Measurements from ENCODE around the gene E4F1. TPM values are rescaled to one million over a fixed set of nuclear protein-coding genes. Genes with fewer than 3 reads are reported as not detected.

E4F1 gene
- total and polyA plus RNA-seq, 5 experiments from 2014 or later: 8.7 to 41.2 (median 19.2) TPM

Small RNA genes lying within 50 kb of the gene (microRNA-seq; reads per million reads assigned to microRNA genes)
- not detected for gene MIR3677 (ENCODE audit: borderline microRNAs expressed)
- gene MIR4717 (ENCODE audit: borderline microRNAs expressed): not detected

Other genes with a start within 250 kb of the E4F1 start
- gene NOXO1, start 242.1 kb upstream of the E4F1 start, total RNA-seq: 1 to 10 TPM; 1.3 to 2.3 TPM
- gene NOXO1, start 242.1 kb upstream of the E4F1 start, polyA plus RNA-seq: not detected
- gene GFER, start 239.4 kb upstream of the E4F1 start, total RNA-seq: 10 to 100 TPM; 15.9 to 22.3 TPM
- 10 to 100 TPM; 21.4 to 30.0 (median 26.3) TPM for gene GFER, start 239.4 kb upstream of the E4F1 start, polyA plus RNA-seq
- gene SYNGR3, start 233.6 kb upstream of the E4F1 start, total RNA-seq: under 1 TPM; 0.60 to 0.77 TPM
- 1 to 10 TPM in 1 of 3 donors, under 1 TPM in 1, not detected in 1; 0.77 to 1.1 TPM for gene SYNGR3, start 233.6 kb upstream of the E4F1 start, polyA plus RNA-seq
- gene ZNF598, start 213.8 kb upstream of the E4F1 start, total RNA-seq: 10 to 100 TPM; 58.6 to 66.2 TPM
- 1 to 10 TPM; 3.4 to 10.0 (median 3.6) TPM for gene ZNF598, start 213.8 kb upstream of the E4F1 start, polyA plus RNA-seq
- not detected for gene NPW, start 203.8 kb upstream of the E4F1 start, total RNA-seq
- not detected for gene NPW, start 203.8 kb upstream of the E4F1 start, polyA plus RNA-seq
- 1 to 10 TPM; 5.3 to 6.0 TPM for gene NHERF2, start 196.7 kb upstream of the E4F1 start, total RNA-seq
- 1 to 10 TPM in 1 of 3 donors, under 1 TPM in 2; 0.32 to 1.2 (median 0.46) TPM for gene NHERF2, start 196.7 kb upstream of the E4F1 start, polyA plus RNA-seq
- gene NTHL1, start 175.8 kb upstream of the E4F1 start, total RNA-seq: 10 to 100 TPM in 1 of 2 experiments, 1 to 10 TPM in 1; 9.1 to 13.1 TPM
- gene NTHL1, start 175.8 kb upstream of the E4F1 start, polyA plus RNA-seq: 10 to 100 TPM; 13.1 to 20.0 (median 16.6) TPM
- 100 to 1,000 TPM; 145 to 162 TPM for gene TSC2, start 175.6 kb upstream of the E4F1 start, total RNA-seq
- gene TSC2, start 175.6 kb upstream of the E4F1 start, polyA plus RNA-seq: 10 to 100 TPM; 23.5 to 42.0 (median 27.2) TPM
- gene PKD1, start 87.7 kb upstream of the E4F1 start, total RNA-seq: 100 to 1,000 TPM; 131 to 134 TPM
- gene PKD1, start 87.7 kb upstream of the E4F1 start, polyA plus RNA-seq: 1 to 10 TPM; 3.5 to 9.9 (median 4.8) TPM
- not detected for gene RAB26, start 75.0 kb upstream of the E4F1 start, total RNA-seq
- 1 to 10 TPM in 1 of 3 donors, under 1 TPM in 2; 0.27 to 1.2 (median 0.94) TPM for gene RAB26, start 75.0 kb upstream of the E4F1 start, polyA plus RNA-seq
- 10 to 100 TPM; 32.3 to 39.5 TPM for gene TRAF7, start 67.8 kb upstream of the E4F1 start, total RNA-seq
- 1 to 10 TPM; 3.5 to 8.8 (median 4.3) TPM for gene TRAF7, start 67.8 kb upstream of the E4F1 start, polyA plus RNA-seq
- gene CASKIN1, start 27.0 kb upstream of the E4F1 start, total RNA-seq: under 1 TPM; 0.08 to 0.13 TPM
- gene CASKIN1, start 27.0 kb upstream of the E4F1 start, polyA plus RNA-seq: not detected
- 10 to 100 TPM; 49.3 to 53.2 TPM for gene MLST8, start 18.1 kb upstream of the E4F1 start, total RNA-seq
- 10 to 100 TPM; 29.9 to 40.4 (median 30.1) TPM for gene MLST8, start 18.1 kb upstream of the E4F1 start, polyA plus RNA-seq
- gene BRICD5, start 12.7 kb upstream of the E4F1 start, total RNA-seq: 10 to 100 TPM; 26.7 to 27.0 TPM
- under 1 TPM in 2 of 3 donors, not detected in 1; 0.11 to 0.23 TPM for gene BRICD5, start 12.7 kb upstream of the E4F1 start, polyA plus RNA-seq
- 10 to 100 TPM; 22.8 to 28.1 TPM for gene PGP, start 8.8 kb upstream of the E4F1 start, total RNA-seq
- gene PGP, start 8.8 kb upstream of the E4F1 start, polyA plus RNA-seq: 10 to 100 TPM in 2 of 3 donors, 1 to 10 TPM in 1; 8.7 to 17.7 (median 11.6) TPM
- gene DNASE1L2, start 12.9 kb downstream of the E4F1 start, total RNA-seq: 1 to 10 TPM; 1.4 to 1.6 TPM
- not detected for gene DNASE1L2, start 12.9 kb downstream of the E4F1 start, polyA plus RNA-seq
- 10 to 100 TPM; 22.1 to 25.1 TPM for gene ECI1, start 28.0 kb downstream of the E4F1 start, total RNA-seq
- gene ECI1, start 28.0 kb downstream of the E4F1 start, polyA plus RNA-seq: 10 to 100 TPM; 30.6 to 40.4 (median 31.0) TPM
- 100 to 1,000 TPM; 162 to 165 TPM for gene RNPS1, start 44.5 kb downstream of the E4F1 start, total RNA-seq
- 100 to 1,000 TPM; 197 to 289 (median 228) TPM for gene RNPS1, start 44.5 kb downstream of the E4F1 start, polyA plus RNA-seq
- 1 to 10 TPM; 7.8 to 8.2 TPM for gene ABCA3, start 117.1 kb downstream of the E4F1 start, total RNA-seq
- gene ABCA3, start 117.1 kb downstream of the E4F1 start, polyA plus RNA-seq: 1 to 10 TPM; 1.2 to 2.2 (median 2.1) TPM
- gene CCNF, start 205.9 kb downstream of the E4F1 start, total RNA-seq: 1 to 10 TPM; 2.1 to 2.4 TPM
- 1 to 10 TPM in 2 of 3 donors, under 1 TPM in 1; 0.59 to 2.0 (median 1.7) TPM for gene CCNF, start 205.9 kb downstream of the E4F1 start, polyA plus RNA-seq
- under 1 TPM in 1 of 2 experiments, not detected in 1; 0.96 TPM for gene TEDC2, start 236.5 kb downstream of the E4F1 start, total RNA-seq
- under 1 TPM in 2 of 3 donors, not detected in 1; 0.52 to 0.76 TPM for gene TEDC2, start 236.5 kb downstream of the E4F1 start, polyA plus RNA-seq
- gene NTN3, start 247.7 kb downstream of the E4F1 start, total RNA-seq: not detected
- not detected for gene NTN3, start 247.7 kb downstream of the E4F1 start, polyA plus RNA-seq